IPS DF 4.7 (cell line): ENCODE data around the gene KANK3.
"Not testable (repeated sequence)": the region's sequence is repeated elsewhere in the genome, so short reads cannot be mapped to it uniquely, and the experiment has no call there.

ENCODE experiments used
- DNase-seq: peaks from one replicate; pipeline ENCODE4 v3.0.0-alpha.2; 2013; ENCODE audit warnings: low spot score; ENCODE audit errors: extremely low read depth

The KANK3 gene

GRCh38 chr19:8371011-8371804, 28.1 kb upstream of the KANK3 start:
- no peak for DNase-seq

- DNase-seq = no peak
Observed at GRCh38 chr19:8370176-8371010, 27.3 kb upstream of the KANK3 start.

GRCh38 chr19:8367327-8368001, 24.4 kb upstream of the KANK3 start:
- DNase-seq = no peak

- DNase-seq = no peak
Observed at GRCh38 chr19:8366961-8367326, 23.9 kb upstream of the KANK3 start.

GRCh38 chr19:8366121-8366581, 23.1 kb upstream of the KANK3 start:
- DNase-seq = no peak

GRCh38 chr19:8363803-8364771, 21.0 kb upstream of the KANK3 start, which contains the start of gene ANGPTL4:
ANGPTL4 (plus strand) TSS chr19:8364155; CDS start chr19:8364322, 167 bp downstream.
- DNase-seq = no peak

- DNase-seq = no peak
Observed at GRCh38 chr19:8361921-8362793, 19.1 kb upstream of the KANK3 start.

GRCh38 chr19:8360196-8360595, 17.1 kb upstream of the KANK3 start:
- DNase-seq = no peak

GRCh38 chr19:8358948-8359347, 15.9 kb upstream of the KANK3 start:
- DNase-seq = no peak

- DNase-seq = no peak
Observed at GRCh38 chr19:8357007-8357521, 14.0 kb upstream of the KANK3 start.

- no peak for DNase-seq
Observed at GRCh38 chr19:8355631-8356402, 12.8 kb upstream of the KANK3 start.

- not testable (repeated sequence) for DNase-seq
Observed at GRCh38 chr19:8352845-8353244, 9.8 kb upstream of the KANK3 start.

GRCh38 chr19:8352134-8352827, 9.2 kb upstream of the KANK3 start:
- DNase-seq = no peak

- not testable (repeated sequence) for DNase-seq
Observed at GRCh38 chr19:8349629-8350372, 6.7 kb upstream of the KANK3 start.

GRCh38 chr19:8343483-8343844, 402 bp upstream of the KANK3 start:
- no peak for DNase-seq

GRCh38 chr19:8342316-8342683, 762 bp downstream of the KANK3 start:
- no peak for DNase-seq

- DNase-seq = not testable (repeated sequence)
Observed at GRCh38 chr19:8341504-8341903, 1.6 kb downstream of the KANK3 start.
